GM18502 (cell line): ENCODE results near the gene CAMTA1.

Source experiments
- ATAC-seq: cut with Tn5 transposase; IDR thresholded peaks from one replicate; pipeline ENCODE4 v1.9.1; 2021; ENCODE audit warnings: mild to moderate bottlenecking; ENCODE audit not compliant: unreplicated experiment, poor library complexity

Gene CAMTA1

DNA sequence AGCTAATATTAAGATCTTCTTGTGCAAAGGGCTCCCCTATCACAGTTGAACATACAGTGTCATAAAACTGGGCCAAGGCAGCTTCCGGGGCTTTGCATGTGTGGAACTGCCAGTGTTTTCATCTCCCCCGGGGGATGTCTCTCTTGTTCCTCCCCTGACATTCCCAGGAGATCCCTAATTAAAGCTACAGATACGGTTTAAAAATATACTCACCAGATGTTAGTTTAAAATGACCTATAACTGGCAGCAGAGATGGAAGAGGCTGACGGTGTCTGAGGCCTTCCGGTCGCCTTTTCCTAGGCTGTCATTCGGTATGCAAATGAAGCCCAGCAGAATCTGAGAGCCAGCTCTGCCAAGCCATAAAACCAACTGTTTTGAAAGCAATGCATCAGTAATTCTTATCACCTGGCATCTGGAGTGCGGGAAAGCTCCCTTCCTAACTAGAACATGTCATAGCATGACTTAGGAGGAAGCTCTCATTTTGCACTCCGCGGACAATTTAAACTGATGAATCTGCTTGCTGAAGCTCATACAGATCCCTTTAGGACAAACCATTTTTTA lies 549.3 kb downstream of the CAMTA1 start:
- no peak for ATAC-seq

DNA sequence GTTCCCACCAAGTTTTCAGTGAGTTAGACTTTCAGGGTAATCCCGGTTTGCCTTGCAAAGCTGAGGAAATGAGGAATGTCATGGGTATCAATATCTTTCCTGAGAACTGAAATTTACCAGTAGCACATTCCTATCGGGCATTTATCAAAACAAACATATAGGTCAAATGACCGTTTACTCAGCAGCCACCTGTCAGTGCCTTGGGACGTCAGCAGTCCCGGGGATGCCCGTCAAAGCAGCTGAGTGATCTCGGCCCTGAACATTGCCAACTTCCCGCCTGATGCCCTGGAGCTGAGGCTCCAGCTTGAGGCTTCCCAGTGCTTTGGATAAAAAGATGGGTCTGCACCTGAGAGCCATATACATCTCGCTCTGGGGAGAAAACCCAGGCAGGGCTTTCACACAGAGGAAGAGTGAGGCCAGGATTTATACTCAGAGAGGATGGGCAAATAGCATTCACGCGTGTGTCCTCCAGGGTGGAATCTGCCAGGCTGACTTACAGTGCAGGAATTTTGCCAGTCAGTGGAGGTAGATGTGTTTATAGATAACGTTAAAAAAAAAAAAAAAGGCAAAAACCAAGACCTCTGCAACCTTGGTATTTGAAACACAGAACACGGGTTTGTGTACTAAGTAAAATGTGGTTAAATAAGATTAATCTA lies 550.1 kb downstream of the CAMTA1 start:
- no peak for ATAC-seq

DNA sequence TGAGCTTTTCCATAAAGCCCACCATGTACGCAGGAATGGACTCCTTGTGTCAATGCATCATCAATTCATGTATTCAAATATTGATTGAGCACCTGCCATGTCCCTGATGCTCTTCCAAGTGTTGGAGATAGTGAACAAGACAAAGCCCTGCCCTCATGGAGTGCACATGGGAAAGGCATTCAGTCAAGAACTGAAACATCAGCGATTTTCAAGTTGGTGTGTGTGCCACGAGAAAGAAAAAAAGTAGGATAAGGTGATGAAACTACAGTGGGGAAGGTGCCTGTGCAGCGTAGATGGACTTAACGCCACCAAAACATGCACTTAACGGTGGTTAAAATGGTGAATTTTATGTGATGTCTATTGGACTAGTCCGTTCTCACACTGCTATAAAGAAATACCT lies 553.2 kb downstream of the CAMTA1 start:
- no peak for ATAC-seq

DNA sequence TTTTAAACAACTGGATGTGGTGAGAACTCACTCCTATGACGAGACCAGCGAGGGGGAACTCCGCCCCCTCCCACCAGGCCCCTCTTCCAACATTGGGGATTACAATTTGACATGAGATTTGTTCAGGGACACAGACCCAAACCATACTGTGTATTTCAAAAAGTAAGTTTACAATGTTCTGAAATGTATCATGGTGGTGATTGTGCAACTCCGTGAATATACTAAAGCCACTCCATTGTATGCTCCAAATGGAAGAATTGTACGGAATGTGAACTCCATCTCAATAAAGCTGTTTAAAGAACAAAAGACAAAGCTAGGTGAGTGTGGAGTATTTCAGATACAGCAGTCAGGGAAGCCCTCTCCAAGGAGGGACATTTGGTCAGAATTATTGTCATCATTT lies 553.8 kb downstream of the CAMTA1 start:
- no peak for ATAC-seq

DNA sequence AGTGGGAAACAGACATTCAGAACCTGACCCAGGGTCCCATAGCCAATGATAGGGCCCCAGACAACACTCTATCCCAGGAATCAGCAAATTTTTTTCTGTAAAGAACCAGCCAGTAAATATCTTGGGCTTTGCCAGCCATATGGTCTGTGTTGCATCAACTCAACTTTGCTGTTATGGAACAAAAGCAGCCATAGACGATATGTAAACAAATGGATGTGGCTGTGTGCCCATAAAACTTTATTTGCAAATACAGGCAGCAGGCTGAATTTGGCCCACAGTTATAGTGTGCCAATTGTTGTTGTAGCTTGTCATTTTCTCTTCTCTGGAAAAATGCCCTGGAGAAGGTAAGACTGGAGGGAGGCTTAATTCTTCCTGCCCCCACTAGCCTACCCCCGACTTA lies 554.7 kb downstream of the CAMTA1 start:
- ATAC-seq = no peak

DNA sequence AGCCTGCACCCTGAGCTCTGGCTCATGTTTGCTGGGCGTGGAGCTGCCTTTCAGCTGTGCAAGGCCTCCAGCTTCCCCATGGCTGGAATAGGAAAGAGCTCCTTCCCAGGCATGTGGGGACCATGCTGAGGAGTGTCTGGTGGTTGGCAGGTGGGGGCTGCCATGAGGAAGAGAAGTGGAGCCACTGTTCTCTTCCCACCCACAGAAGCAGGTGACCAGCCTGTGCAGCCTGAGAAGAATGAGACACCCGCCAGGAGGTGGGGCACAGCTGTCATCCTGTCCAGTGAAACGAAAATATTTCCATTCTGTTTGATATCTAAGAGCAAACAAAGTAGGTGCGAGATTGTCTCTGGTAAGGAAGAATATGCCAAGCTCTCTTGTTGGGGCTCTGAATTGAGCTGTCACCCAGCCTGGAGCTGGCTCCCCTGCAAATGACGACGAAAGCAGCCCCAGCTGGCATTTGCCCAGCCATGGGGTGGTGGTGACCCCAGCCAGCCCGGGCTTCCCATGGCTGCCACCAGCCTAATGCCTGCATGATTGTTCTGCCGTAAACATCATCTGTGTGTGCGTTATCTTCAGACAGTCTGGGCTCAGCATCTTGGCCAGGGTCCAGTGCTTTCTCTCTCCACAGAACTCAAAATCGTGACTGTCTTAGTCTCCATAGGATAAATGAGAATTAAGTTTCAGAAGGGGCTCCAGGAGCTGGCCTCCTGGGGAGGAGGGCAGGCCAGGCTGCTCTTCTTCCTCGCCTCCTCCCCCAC lies 556.1 kb downstream of the CAMTA1 start:
- no peak for ATAC-seq

DNA sequence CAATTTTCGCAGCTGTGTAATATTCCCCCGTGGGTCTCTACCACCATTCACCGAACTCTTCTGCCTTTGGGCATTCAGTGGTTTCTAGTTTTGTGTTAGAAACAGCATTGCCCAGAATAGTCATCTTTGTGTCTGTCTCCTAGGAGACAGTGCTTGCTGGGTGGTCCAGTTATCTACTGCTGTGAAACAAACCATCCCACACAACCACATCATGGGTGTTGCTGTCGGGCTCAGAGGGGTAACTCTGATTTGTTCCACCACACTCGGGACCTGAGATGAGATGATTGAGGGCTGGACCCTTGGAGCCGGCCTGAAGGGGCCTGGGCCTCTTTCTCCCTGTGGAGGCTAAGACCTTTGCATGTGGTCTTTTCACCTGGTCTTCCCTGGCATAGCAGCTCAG lies 558.6 kb downstream of the CAMTA1 start:
- ATAC-seq = no peak

DNA sequence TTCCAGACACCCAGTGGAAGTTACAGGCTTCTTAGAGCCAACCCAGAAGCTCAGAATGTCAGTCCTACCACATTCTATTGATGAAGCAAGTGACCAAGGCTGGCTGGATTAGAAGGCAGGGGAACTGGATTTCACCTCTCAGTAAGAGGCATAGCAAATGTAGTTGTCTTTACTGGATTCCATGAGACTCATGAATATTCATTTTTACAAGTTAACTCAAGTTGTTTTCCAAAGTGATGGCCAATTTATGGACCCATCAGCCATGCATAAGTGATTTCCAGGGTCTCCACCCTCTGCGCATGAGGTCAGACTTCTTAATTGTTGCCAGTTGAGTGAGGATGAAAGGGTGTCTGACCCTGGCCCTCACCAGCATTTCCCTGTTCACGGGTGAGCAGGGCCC lies 559.0 kb downstream of the CAMTA1 start:
- ATAC-seq = no peak

DNA sequence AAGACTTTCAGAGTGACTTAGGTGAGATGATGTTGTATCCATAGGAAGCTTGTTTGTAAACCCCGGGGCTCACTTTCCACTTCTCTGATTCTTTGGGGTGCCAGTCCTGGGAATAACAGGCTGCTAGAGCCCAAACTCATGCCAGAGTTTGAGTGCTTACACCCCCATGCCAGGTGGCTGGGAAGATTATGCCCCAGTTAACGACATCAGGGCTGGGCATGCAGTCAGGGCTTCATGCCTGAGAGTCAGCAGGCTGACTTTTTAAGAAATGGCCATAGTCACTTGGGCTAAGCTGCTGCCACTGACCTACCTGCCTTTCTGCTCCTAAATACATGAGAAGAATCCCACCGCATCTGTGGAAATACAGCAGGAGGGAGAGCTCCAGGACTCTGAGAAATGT lies 560.3 kb downstream of the CAMTA1 start:
- no peak for ATAC-seq

DNA sequence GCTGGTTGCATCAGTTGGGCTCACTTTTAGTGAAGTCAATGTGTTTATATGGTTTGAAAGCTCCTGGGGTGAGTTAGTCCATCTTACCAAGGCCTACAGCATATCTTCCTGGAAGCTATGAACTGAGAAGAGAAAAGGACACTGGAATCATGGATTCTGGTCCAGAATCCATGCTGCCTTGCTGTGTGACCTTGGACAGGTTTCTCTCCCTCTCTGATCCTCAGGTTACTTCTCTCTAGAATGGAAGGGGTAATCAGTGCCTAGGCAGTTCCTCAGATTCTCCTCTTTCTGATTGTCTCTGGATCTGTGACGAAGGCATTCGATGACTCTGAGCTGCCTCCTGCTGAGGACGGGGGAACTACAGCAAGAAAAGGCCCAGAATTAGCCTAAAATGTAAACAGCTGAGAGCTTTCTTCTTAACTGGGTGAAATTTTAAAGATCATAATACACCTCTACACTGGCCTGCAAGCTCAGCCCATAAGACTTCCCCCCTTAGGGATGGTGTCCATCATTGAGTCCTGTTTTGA lies 560.9 kb downstream of the CAMTA1 start:
- ATAC-seq = no peak

DNA sequence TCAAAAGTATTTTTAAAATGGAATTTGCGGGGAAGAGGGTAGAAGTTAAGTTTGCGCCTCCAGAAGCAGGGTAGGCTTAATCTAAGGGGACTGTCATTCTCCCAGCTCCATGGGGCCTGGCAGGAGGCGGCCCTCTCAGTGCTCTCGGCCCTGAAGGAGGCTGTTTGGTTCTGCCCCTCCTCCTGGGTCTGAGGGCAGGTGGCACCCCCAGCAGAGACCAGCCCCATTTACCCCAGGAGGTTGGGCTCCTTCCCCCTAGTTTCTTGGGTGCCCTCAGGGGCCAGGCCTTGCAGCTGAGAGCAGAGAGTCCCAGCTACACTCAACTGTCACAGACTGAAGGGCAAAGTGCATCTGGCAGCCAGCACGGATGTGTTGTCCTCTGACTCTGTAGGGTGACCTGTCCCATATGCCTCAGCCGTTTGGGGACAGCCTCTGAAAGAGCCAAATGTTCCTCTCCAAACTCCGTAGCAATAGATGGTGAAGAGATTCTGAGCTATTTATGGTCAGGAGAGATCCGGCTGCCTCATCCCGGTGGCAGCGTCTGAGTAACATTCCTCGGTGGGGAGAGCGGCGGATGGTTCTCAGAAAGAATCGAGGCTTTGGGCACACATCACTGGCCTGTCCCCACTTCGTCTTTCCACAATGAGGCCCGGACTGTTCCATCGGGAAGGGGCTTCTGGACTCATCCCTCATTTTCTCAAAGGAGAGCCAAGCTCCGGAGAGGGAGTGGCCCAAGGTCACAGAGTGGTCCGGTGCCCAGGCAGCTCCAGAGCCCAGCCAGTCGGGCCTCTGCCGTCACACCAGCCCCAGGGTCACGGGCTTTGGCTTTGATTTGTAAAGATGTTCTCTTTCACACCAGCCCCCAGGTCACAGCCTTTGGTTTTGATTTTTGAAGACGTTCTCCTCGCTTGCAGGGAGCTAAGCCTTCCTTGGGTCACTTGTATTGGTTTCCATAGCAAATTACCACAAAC lies 561.6 kb downstream of the CAMTA1 start:
- ATAC-seq = no peak

DNA sequence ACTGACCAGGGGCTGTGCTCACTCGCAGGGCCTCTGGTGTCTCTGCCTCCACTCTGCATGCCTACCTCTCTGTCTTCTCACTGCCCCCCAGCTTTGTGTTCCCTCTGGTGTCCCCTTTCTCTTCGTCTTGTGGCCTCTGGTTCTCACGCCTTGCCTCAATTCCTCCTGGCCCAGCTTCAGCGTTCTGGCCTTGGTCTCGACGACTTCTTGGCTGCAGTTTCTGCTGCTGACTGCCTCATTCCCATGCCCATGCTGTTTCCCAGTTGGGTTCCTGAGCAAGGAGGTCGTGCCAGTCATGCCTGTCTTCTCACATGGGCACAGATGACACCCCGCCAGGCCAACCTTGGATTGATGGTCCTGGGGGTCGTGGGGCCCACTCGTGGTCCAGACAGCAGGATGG lies 562.8 kb downstream of the CAMTA1 start:
- ATAC-seq = no peak

DNA sequence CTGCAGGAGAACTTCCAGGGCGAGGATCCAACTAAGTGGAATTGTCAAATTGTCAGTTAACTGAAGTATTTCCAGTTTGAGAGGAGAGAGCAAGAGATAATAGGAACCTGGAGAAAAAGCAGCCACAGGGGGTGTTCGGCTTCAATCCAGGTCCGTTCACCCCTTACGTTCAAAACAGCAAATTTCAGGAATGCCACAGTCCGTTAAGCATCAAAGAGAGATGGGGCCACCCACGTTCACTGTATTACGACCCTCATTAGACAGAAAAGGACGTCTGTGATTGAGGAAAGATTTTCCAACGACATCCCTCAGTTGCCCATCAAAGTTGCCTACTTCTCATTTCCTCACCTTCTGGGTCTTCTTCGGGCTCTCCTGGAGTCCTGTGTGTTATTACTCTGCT lies 563.3 kb downstream of the CAMTA1 start:
- no peak for ATAC-seq

DNA sequence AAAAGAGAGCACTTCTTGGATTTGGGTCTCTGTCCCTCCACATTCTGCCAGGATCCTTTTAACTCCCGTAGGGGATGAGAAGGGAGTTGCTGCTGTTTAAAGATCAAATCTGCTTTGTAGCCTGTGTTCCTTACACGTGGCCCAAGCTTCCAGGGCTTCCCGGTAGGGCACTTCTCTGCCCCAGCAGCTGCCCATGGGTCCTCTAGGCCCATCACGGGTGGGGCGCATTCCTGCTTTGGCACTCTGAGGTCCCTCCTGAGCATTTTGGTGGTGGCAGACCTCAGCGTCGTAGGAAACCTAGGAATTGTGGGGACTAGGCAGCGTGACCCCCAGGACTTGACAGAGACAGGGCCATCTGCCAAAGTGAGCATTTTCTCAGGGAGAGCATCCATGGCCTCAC lies 565.5 kb downstream of the CAMTA1 start:
- ATAC-seq = no peak

DNA sequence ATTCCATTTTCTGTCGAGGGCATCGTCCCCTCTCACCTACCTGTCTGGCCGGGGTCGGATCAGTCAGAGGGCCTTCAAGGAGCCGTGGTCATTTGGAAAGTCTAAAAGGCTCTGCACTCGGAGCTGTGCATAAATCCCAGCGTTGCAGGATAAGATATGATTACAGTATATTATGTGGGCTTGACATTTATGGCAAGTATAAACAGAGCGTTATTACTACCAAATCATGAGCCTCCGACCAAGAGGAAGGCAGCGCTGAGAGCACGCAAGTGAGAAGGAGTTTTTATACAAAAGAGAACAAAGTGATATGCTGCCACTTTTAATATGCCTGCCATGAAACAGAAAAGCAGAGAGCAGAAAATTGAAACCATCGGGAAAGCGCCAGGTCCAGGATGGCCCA lies 566.4 kb downstream of the CAMTA1 start:
- ATAC-seq = no peak

DNA sequence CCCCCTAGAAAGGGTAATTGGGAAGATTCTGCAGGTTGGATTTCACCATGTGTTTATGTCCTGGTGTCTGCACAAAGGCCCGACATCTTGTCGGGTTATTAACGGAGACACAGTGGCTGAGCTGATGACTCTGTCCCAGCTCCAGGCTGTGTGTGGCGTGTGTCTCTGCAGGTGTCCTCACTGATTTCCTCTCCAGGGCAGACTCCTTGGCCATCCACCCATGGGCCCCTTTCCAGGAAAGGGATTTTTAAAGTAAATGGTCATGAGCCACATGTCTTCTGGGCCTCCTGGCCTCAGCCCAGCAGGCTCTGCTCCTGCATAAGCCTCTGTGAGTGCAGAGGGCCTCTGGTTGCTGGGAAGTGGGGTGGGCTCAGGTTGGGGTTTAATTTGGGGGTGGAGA lies 567.1 kb downstream of the CAMTA1 start:
- no peak for ATAC-seq

DNA sequence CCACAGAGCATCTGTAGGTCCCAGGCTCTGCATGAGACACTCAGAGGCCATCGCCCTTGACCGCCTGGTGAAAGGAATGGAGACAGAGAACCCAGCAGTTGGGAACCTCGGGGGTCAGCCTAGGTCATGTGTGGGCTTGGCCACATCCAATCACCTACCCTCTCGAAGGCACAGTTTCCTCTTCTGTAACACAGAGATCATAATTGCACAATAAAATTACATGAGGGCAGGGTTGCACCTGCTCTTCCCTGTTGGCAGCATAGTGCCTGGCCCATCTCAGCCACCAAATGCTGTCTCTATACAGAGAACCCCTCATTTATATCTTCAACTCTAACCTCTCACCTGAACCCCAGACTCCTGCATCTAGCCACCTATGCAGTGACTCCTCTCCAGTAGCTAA lies 567.7 kb downstream of the CAMTA1 start:
- ATAC-seq = no peak

DNA sequence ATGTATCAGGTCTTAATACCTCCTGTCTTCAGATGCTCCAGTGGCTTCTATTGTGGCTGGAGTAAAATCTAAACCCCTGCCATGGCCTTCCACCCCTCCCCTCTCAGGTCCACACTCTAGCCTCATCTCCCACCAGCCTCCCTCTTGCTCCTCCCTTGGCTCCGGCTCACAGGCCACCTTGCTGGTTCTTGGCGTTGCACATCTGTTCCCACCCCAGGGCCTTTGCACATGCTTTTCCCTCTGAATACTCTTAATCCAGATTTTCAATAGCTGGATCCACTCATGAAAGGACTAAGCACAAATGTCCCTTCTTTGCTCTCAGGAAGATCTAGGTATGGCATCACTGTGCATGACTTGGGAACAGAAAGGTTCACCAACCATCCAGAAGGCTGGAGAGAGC lies 570.4 kb downstream of the CAMTA1 start:
- no peak for ATAC-seq

DNA sequence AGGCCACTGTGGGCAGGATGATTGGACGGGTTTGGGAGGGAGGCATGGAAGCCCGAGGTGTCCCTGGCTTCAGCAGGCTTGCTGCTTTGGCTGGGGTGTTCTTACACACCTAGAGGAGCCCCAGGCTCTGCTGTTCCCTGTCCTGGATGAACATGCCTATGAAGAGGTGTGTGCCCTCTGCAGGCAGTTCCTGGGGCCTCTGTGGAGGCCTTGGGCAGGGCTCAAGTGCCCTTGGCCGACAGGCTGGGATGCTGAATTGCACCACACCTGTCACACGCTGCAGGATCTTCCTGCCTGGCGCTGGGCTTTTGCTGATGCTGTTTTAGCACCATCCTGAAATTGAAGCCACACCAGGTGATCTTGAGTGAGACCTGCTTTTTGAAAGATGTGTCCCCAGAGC lies 570.8 kb downstream of the CAMTA1 start:
- no peak for ATAC-seq

DNA sequence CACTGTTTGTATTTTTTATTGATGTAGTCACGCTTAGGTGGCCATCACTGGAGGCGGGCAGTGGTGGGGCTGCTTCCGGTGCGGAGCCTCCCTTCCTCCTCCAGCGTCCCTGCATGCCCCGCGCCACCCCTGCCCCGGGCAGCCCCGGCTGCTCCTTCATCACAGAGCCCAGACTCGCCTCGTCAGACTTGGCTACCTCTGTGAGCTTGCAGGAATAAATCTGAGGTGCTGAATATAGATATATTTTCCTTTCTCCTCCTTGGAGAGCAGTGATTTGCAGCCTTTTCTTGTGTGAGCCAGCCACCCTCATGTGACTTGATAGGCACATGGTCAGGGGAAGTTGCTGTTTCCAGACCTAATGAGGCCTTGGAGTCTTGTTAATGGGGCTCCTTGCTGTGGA lies 573.2 kb downstream of the CAMTA1 start:
- ATAC-seq = no peak

DNA sequence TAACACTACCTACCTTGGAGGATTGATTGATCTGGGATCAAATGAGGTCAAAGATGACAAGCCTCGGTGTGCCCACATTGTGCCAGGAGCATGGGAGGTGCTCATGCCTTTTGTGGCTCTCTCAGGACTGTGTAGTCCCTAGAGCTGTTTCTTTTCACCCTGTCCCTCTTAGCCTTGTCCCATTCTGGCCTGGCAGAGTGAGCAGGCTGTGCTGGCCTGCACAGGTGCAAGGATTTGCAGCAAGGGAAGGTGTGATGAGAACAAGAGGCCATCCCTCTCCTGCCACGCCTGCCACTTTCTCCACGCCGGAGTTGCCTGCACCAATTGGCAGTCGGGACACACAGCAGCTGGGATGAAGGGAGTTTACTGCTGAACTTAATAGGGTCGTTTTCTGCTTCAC lies 575.3 kb downstream of the CAMTA1 start:
- ATAC-seq = no peak
